Measurements from ENCODE around the gene HPCAL1. TPM values are rescaled to one million over a fixed set of nuclear protein-coding genes. Genes with fewer than 3 reads are reported as not detected.

The HPCAL1 gene
- total RNA-seq, 2 experiments from 2014 or later = 9.2 to 9.7 TPM

GRCh38 chr2:10317646-10318045 is 14.9 kb downstream of the HPCAL1 start:
- CTCF ChIA-PET (ENCODE audit: unreplicated experiment) = interaction anchor here (1.0 kb wide), 1 partner anchor 91 kb away, joined by 3 read pairs; no protein-coding TSS in a partner anchor
- H4K20me1 ChIP-seq (ENCODE audit: insufficient read depth, low read length) = no peaks in the 10 kb centered on the region
- H2AFZ ChIP-seq (ENCODE audit: low read length) = no peak overlapping the region
- no peaks in the 10 kb centered on the region; the same call in 1 of the 2 replicates for H3K36me3 ChIP-seq (ENCODE audit: insufficient read depth, low read length)
- no peak overlapping the region for H3K4me2 ChIP-seq (ENCODE audit: low read length)
- no TSS peak for BruUV-seq (replicated peaks)
- no peak overlapping the region for H3K4me3 ChIP-seq (ENCODE audit: low read depth, low read length, poor library complexity, severe bottlenecking)
- DNase-seq (ENCODE audit: low spot score) = no peak
- H3K79me2 ChIP-seq (ENCODE audit: insufficient read depth, low read depth, low read length) = no peaks in the 10 kb centered on the region
- intact Hi-C loops (cut with micrococcal nuclease; ENCODE audit: unreplicated experiment) = no loop called here
- H3K27ac ChIP-seq (ENCODE audit: low read depth, low read length, poor library complexity, severe bottlenecking) = no peak overlapping the region
- H3K9me3 ChIP-seq (ENCODE audit: low read length) = no peaks in the 10 kb centered on the region
- H3K4me1 ChIP-seq (ENCODE audit: insufficient read depth, low read length, poor library complexity, severe bottlenecking) = no peaks in the 10 kb centered on the region
- TF ChIP-seq CTCF (conservative IDR thresholded peaks at IDR 0.05; ENCODE audit: low read length) (peak; percentile 34; the same call in 1 of the 2 replicates), EZH2phosphoT487 (IDR thresholded peaks at IDR 0.05; ENCODE audit: borderline replicate concordance, low read depth, low read length) (no peak)
- POLR2A ChIA-PET = interaction anchor here (1.0 to 2.1 kb wide), 2 partner anchors 9 to 11 kb away, joined by 6 to 7 read pairs; no protein-coding TSS in a partner anchor
- H3K9me2 ChIP-seq (ENCODE audit: insufficient read depth, low read length) = no peaks in the 10 kb centered on the region

GRCh38 chr2:10318345-10318744 is 15.6 kb downstream of the HPCAL1 start:
- ChIA-PET POLR2A (interaction anchor here (2.1 kb wide), 1 partner anchor 10 kb away, joined by 6 read pairs; no protein-coding TSS in a partner anchor), CTCF (ENCODE audit: unreplicated experiment) (interaction anchor here (1.0 kb wide), 1 partner anchor 90 kb away, joined by 3 read pairs; no protein-coding TSS in a partner anchor)
- Histone ChIP-seq H3K79me2 (ENCODE audit: insufficient read depth, low read depth, low read length) (no peaks in the 10 kb centered on the region), H3K9me2 (ENCODE audit: insufficient read depth, low read length) (no peaks in the 10 kb centered on the region), H3K4me1 (ENCODE audit: insufficient read depth, low read length, poor library complexity, severe bottlenecking) (no peaks in the 10 kb centered on the region), H3K36me3 (ENCODE audit: insufficient read depth, low read length) (no peaks in the 10 kb centered on the region; the same call in 1 of the 2 replicates), H3K9me3 (ENCODE audit: low read length) (no peaks in the 10 kb centered on the region), H3K27ac (ENCODE audit: low read depth, low read length, poor library complexity, severe bottlenecking) (no peak overlapping the region), H4K20me1 (ENCODE audit: insufficient read depth, low read length) (no peaks in the 10 kb centered on the region), H3K4me3 (ENCODE audit: low read depth, low read length, poor library complexity, severe bottlenecking) (no peak overlapping the region), H3K4me2 (ENCODE audit: low read length) (no peak overlapping the region), H2AFZ (ENCODE audit: low read length) (no peak overlapping the region)
- intact Hi-C loops (cut with micrococcal nuclease; ENCODE audit: unreplicated experiment) = no loop called here
- no peak for DNase-seq (ENCODE audit: low spot score)
- TF ChIP-seq CTCF (conservative IDR thresholded peaks at IDR 0.05; ENCODE audit: low read length) (no peak), EZH2phosphoT487 (IDR thresholded peaks at IDR 0.05; ENCODE audit: borderline replicate concordance, low read depth, low read length) (no peak)
- no TSS peak for BruUV-seq (replicated peaks)

- CTCF ChIA-PET (ENCODE audit: unreplicated experiment) = no interaction called here
These were observed 17.3 kb downstream of the HPCAL1 start for GRCh38 chr2:10319892-10320574.

More at GRCh38 chr2:10319892-10320574, 17.3 kb downstream of the HPCAL1 start:
- H3K4me3 ChIP-seq (ENCODE audit: low read depth, low read length, poor library complexity, severe bottlenecking) = no peak overlapping the region
- no peaks in the 10 kb centered on the region for H3K9me3 ChIP-seq (ENCODE audit: low read length)
- POLR2A ChIA-PET = interaction anchor here (0.6 kb wide), 1 partner anchor 383 kb away, joined by 3 read pairs; no protein-coding TSS in a partner anchor
- no peak overlapping the region for H3K27ac ChIP-seq (ENCODE audit: low read depth, low read length, poor library complexity, severe bottlenecking)
- BruUV-seq (replicated peaks) = no TSS peak
- no peak overlapping the region for H3K4me2 ChIP-seq (ENCODE audit: low read length)
- no peak for DNase-seq (ENCODE audit: low spot score)
- H2AFZ ChIP-seq (ENCODE audit: low read length) = no peak overlapping the region
- TF ChIP-seq CTCF (conservative IDR thresholded peaks at IDR 0.05; ENCODE audit: low read length) (no peak), EZH2phosphoT487 (IDR thresholded peaks at IDR 0.05; ENCODE audit: borderline replicate concordance, low read depth, low read length) (no peak)
- no peaks in the 10 kb centered on the region for H4K20me1 ChIP-seq (ENCODE audit: insufficient read depth, low read length)
- no peaks in the 10 kb centered on the region for H3K9me2 ChIP-seq (ENCODE audit: insufficient read depth, low read length)
- peaks cover 14% of the 10 kb centered on the region for H3K4me1 ChIP-seq (ENCODE audit: insufficient read depth, low read length, poor library complexity, severe bottlenecking)
- H3K36me3 ChIP-seq (ENCODE audit: insufficient read depth, low read length) = no peaks in the 10 kb centered on the region; the same call in 1 of the 2 replicates
- intact Hi-C loops (cut with micrococcal nuclease; ENCODE audit: unreplicated experiment) = no loop called here
- no peaks in the 10 kb centered on the region for H3K79me2 ChIP-seq (ENCODE audit: insufficient read depth, low read depth, low read length)

Data from OCI-LY7 (cell line).